GM12878 (cell line): ENCODE measurements around the gene CHP1. TPM values are rescaled to one million over a fixed set of nuclear protein-coding genes. Genes with fewer than 3 reads are reported as not detected.
A peak's percentile ranks its signal among the peaks of the same experiment; 100 is the strongest.

Experiments used
- ATAC-seq: fragments of 200-7000 bp; cut with Tn5 transposase; 3 replicates; pipeline ENCODE4 v1.9.1; 2020; ENCODE audit warnings: mild to moderate bottlenecking, moderate library complexity
- BruUV-seq: library from RNA; stranded (reverse); fragments of 400-500 nt; replicated peaks from 2 replicates; lab custom pipeline; 2021; lab: Mats Ljungman, UMichigan
- CTCF ChIA-PET: fragments of 300-600 bp; sonication (Branson Sonifier 250); formaldehyde crosslinking; extraction: SDS; loops from one replicate; lab custom pipeline; 2021; ENCODE audit warnings: inconsistent platforms; lab: Yijun Ruan, JAX
- POLR2A ChIA-PET: fragments of 350-600 bp; formaldehyde crosslinking; extraction: SDS; loops from one replicate; lab custom pipeline; 2021; ENCODE audit warnings: inconsistent platforms; lab: Charles Lee
- RAD21 ChIA-PET: fragments of 300-600 bp; sonication (Branson Sonifier 250); formaldehyde crosslinking; loops from one replicate; lab custom pipeline; 2023; ENCODE audit warnings: antibody characterized with exemption; ENCODE audit not compliant: unreplicated experiment; lab: Charles Lee
- SMC1A ChIA-PET: fragments of 300-600 bp; sonication (Branson Sonifier 250); formaldehyde crosslinking; loops from one replicate; lab custom pipeline; 2023; ENCODE audit not compliant: unreplicated experiment, uncharacterized antibody; lab: Charles Lee
- DNase-seq: peaks from one replicate; pipeline ENCODE4 v3.0.0-alpha.2; 2011; ENCODE audit warnings: low read depth, low spot score
- FAIRE-seq: peaks from 3 replicates; lab custom pipeline; 2011; peaks lifted over from hg19 to GRCh38; lab: Jason Lieb, UNC
- H2AFZ ChIP-seq: 2 replicates; pipeline ENCODE4 v1.6.0; 2011; ENCODE audit warnings: low read depth, low read length, control low read depth; ENCODE audit not compliant: control insufficient read depth
- H3K27ac ChIP-seq: 2 replicates; pipeline ENCODE4 v1.5.1; 2011; ENCODE audit warnings: control low read depth; ENCODE audit not compliant: control insufficient read depth, insufficient read depth
- H3K27me3 ChIP-seq, 2 experiments: replicated peaks in 1 of 2; 2 replicates each; pipeline versions ENCODE4 v1.6.0 to v1.6.1; 2011; ENCODE audit warnings: low read length in 1 of 2; ENCODE audit not compliant: control insufficient read depth in 2 of 2, insufficient read depth in 2 of 2
- H3K36me3 ChIP-seq, 2 experiments: 2 replicates each; pipeline ENCODE4 v1.5.1; 2011; ENCODE audit warnings: low read length in 1 of 2; ENCODE audit not compliant: control insufficient read depth in 2 of 2, insufficient read depth in 2 of 2
- H3K4me1 ChIP-seq: 2 replicates; pipeline ENCODE4 v1.6.1; 2011; ENCODE audit warnings: mild to moderate bottlenecking, low read length, moderate library complexity, mixed read lengths; ENCODE audit not compliant: control insufficient read depth, insufficient read depth
- H3K4me2 ChIP-seq: 2 replicates; pipeline ENCODE4 v1.6.0; 2011; ENCODE audit warnings: control low read depth; ENCODE audit not compliant: control insufficient read depth, insufficient read depth
- H3K4me3 ChIP-seq: fragments of 200-600 bp; sonication (generic); 2 replicates; pipeline ENCODE4 v1.5.1; 2016
- H3K79me2 ChIP-seq: 2 replicates; pipeline ENCODE4 v1.6.0; 2011; ENCODE audit warnings: low read length; ENCODE audit not compliant: control insufficient read depth, insufficient read depth
- H3K9ac ChIP-seq: 2 replicates; pipeline ENCODE4 v1.8.0; 2011; ENCODE audit warnings: low read length, control low read depth, mixed read lengths; ENCODE audit not compliant: control insufficient read depth, insufficient read depth
- H3K9me3 ChIP-seq: replicated peaks from 3 replicates; pipeline ENCODE4 v1.5.1; 2011; ENCODE audit warnings: mild to moderate bottlenecking, low read length; ENCODE audit not compliant: control insufficient read depth, insufficient read depth
- H4K20me1 ChIP-seq: 2 replicates; pipeline ENCODE4 v1.6.0; 2011; ENCODE audit not compliant: control insufficient read depth, insufficient read depth
- BHLHE40 ChIP-seq, 2 experiments: fragments of 450-650 bp in 1 of 2; IDR thresholded peaks; 2 replicates each; pipeline ENCODE4 v1.6.1; 2011 to 2017; ENCODE audit warnings: low read depth in 2 of 2, borderline replicate concordance in 1 of 2, improper control_type of control experiment in 1 of 2, low read length in 1 of 2, mild to moderate bottlenecking in 1 of 2
- CREB1 ChIP-seq: IDR thresholded peaks from 2 replicates; pipeline ENCODE4 v1.6.1; 2012; ENCODE audit warnings: low read depth, mild to moderate bottlenecking, inconsistent platforms
- NFYB ChIP-seq: IDR thresholded peaks from 2 replicates; pipeline ENCODE4 v1.6.1; 2011; ENCODE audit warnings: low read depth, mild to moderate bottlenecking, low read length, improper control_type of control experiment, moderate library complexity; ENCODE audit not compliant: insufficient read depth
- NR2C2 ChIP-seq: IDR thresholded peaks from 2 replicates; pipeline ENCODE4 v1.6.1; 2011; ENCODE audit warnings: borderline replicate concordance, low read depth; ENCODE audit not compliant: control insufficient read depth, insufficient read length
- RAD51 ChIP-seq: fragments of 450-650 bp; IDR thresholded peaks from 2 replicates; pipeline ENCODE4 v1.6.1; 2016; ENCODE audit warnings: moderate library complexity, mild to moderate bottlenecking, inconsistent platforms
- SIN3A ChIP-seq: IDR thresholded peaks from 2 replicates; pipeline ENCODE4 v1.6.1; 2012; ENCODE audit warnings: low read depth, low read length, improper control_type of control experiment
- SPI1 ChIP-seq: IDR thresholded peaks from 2 replicates; pipeline ENCODE4 v1.6.1; 2011; ENCODE audit warnings: low read depth, mild to moderate bottlenecking, low read length, moderate library complexity, borderline replicate concordance; ENCODE audit not compliant: insufficient read depth
- SREBF1 ChIP-seq: IDR thresholded peaks from 2 replicates; pipeline ENCODE4 v1.6.1; 2012; ENCODE audit warnings: mild to moderate bottlenecking, low read length
- TAF1 ChIP-seq: IDR thresholded peaks from 2 replicates; pipeline ENCODE4 v1.6.1; 2011; ENCODE audit warnings: mild to moderate bottlenecking, low read depth, low read length, borderline replicate concordance
- ZBED1 ChIP-seq: IDR thresholded peaks from 2 replicates; pipeline ENCODE4 v1.6.1; 2016; ENCODE audit warnings: borderline replicate concordance
- WGBS: methylation state at CpG from one replicate; pipeline ENCODE4 v1.1.6; 2016; ENCODE audit warnings: low lambda C conversion rate; ENCODE audit not compliant: insufficient replicate concordance, insufficient coverage; ENCODE audit errors: missing lambda C conversion rate; 5-methylcytosine and 5-hydroxymethylcytosine counted together
- in situ Hi-C: fragments of 300-500 bp; cut with MboI; formaldehyde crosslinking; loops from 9 replicates; pipeline ENCODE4 v1.14.3; 2018; ENCODE audit warnings: mixed read lengths
- intact Hi-C: fragments of 100-400 bp; cut with micrococcal nuclease; formaldehyde crosslinking; loops from one replicate; pipeline ENCODE4 v1.14.2; 2022; ENCODE audit not compliant: unreplicated experiment
- polyA plus RNA-seq, 11 experiments: library from polyadenylated mRNA; depleted of rRNA in 4 of 11; unstranded in 6 of 11; stranded (reverse) in 5 of 11; fragments of >200 nt; fragmentation: Nextera tagmentation in 4 of 11; fragmentation: Illumina TruSeq in 1 of 11; extraction: Ambion mirVana in 4 of 11; extraction: Trizol in 1 of 11; gene quantifications; 1 replicate in 1 of 11; 2 replicates in 10 of 11; pipeline versions ENCODE4 v1.2.1 to v1.2.3, GENCODE V29; 2011 to 2016; ENCODE audit warnings: inconsistent platforms in 2 of 11, missing spikeins in 2 of 11, low read depth in 1 of 11
- total RNA-seq, 4 experiments: library from RNA; depleted of rRNA in 3 of 4; stranded (reverse); fragments of >200 nt in 3 of 4; fragmentation: Illumina TruSeq in 1 of 4; extraction: Trizol in 1 of 4; gene quantifications; 2 replicates each; pipeline versions ENCODE4 v1.2.1 to v1.2.3, GENCODE V29; 2013 to 2021
- TF ChIP-seq, protein P1 (sequence below): fragments of 150-350 bp; IDR thresholded peaks from 2 replicates; pipeline ENCODE4 v1.6.1; 2016; ENCODE audit warnings: low read depth, low read length

CHP1 gene
- total and polyA plus RNA-seq, 10 of the 15 experiments (the other 5 are each of a cell fraction or from before 2014, with no cell fraction given): 25.7 to 45.9 (median 39.1) TPM

DNA sequence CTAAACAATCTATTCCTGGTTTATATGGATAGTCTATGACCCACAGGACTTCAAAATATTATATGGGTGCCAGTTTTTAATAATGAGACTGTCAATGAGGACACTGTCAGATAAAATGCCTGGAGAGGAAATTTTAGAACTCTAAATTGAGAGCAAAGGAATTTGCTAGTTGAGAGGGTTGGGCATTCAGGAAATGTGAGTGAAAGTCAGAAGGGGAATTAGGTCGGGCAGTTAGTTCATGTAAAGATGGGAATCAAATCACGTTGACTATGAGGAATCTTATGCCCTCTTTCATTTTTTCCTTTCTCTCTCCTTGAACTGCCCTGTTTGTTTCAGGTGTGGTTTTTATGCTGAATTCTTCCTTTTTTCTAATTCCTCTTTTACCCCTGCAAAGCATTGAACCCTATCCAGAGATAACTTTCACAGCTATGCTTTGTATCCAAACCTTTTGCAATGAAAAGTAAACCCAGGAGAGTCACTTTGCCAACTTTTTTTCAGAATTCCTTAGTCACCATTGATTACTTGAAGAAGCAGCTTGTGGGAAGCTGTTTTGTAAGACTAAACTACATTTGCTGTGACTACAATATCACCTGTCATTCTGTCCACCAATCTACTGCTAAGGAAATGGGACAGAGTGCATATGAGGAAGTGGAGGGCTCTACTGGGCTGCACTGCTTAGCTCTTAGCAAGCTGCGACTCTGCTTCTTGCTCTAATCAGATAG, 27.8 kb downstream of the CHP1 start:
- Histone ChIP-seq H3K27me3 (no peaks in the 10 kb centered on the region), H3K4me1 (peaks cover 12% of the 10 kb centered on the region), H3K79me2 (no peaks in the 10 kb centered on the region), H3K4me3 (no peak overlapping the region), H3K9ac (no peak overlapping the region), H3K36me3 (no peaks in the 10 kb centered on the region; a peak in 1 of 4 replicates), H3K27ac (peak overlapping the region; percentile 61), H4K20me1 (no peaks in the 10 kb centered on the region), H3K9me3 (no peaks in the 10 kb centered on the region), H3K4me2 (peak overlapping the region; percentile 54), H2AFZ (peak overlapping the region; percentile 59)
- no TSS peak for BruUV-seq
- SMC1A ChIA-PET: interaction anchor here (0.6 to 0.7 kb wide), 3 partner anchors 9 to 1847 kb away, joined by 3 read pairs; partner anchors contain the start of gene UBR1
- in situ Hi-C loops (no loop called here), intact Hi-C loops (no loop called here)
- 14% methylated on average over 3 of the region's 3 CpGs for WGBS
- FAIRE-seq (peak; percentile 84), ATAC-seq (peak; percentile 76), DNase-seq (peak; percentile 31)
- CTCF ChIA-PET: interaction anchor here (0.6 kb wide), 1 partner anchor 237 kb away, joined by 3 read pairs; no protein-coding TSS in a partner anchor
- TF ChIP-seq SREBF1 (no peak), RAD51 (peak; percentile 12; the same call in 1 of the 2 replicates), SPI1 (peak; percentile 88), BHLHE40 (IDR thresholded peaks at IDR 0.05; ENCODE audit: borderline replicate concordance in 1 of 2, low read depth in 2 of 2, low read length in 1 of 2) (no peak), SIN3A (no peak), TAF1 (peak; percentile 36; the same call in 1 of the 2 replicates), ZBED1 (no peak), CREB1 (no peak), NFYB (peak; percentile 52; the same call in 1 of the 2 replicates), NR2C2 (no peak)
- TF ChIP-seq, protein P1, sequence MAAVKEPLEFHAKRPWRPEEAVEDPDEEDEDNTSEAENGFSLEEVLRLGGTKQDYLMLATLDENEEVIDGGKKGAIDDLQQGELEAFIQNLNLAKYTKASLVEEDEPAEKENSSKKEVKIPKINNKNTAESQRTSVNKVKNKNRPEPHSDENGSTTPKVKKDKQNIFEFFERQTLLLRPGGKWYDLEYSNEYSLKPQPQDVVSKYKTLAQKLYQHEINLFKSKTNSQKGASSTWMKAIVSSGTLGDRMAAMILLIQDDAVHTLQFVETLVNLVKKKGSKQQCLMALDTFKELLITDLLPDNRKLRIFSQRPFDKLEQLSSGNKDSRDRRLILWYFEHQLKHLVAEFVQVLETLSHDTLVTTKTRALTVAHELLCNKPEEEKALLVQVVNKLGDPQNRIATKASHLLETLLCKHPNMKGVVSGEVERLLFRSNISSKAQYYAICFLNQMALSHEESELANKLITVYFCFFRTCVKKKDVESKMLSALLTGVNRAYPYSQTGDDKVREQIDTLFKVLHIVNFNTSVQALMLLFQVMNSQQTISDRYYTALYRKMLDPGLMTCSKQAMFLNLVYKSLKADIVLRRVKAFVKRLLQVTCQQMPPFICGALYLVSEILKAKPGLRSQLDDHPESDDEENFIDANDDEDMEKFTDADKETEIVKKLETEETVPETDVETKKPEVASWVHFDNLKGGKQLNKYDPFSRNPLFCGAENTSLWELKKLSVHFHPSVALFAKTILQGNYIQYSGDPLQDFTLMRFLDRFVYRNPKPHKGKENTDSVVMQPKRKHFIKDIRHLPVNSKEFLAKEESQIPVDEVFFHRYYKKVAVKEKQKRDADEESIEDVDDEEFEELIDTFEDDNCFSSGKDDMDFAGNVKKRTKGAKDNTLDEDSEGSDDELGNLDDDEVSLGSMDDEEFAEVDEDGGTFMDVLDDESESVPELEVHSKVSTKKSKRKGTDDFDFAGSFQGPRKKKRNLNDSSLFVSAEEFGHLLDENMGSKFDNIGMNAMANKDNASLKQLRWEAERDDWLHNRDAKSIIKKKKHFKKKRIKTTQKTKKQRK: no peak
- POLR2A ChIA-PET: interaction anchor here (0.6 kb wide), 1 partner anchor 20 kb away, joined by 4 read pairs; no protein-coding TSS in a partner anchor
- RAD21 ChIA-PET: interaction anchor here (0.8 kb wide), 2 partner anchors 28 to 245 kb away, joined by 3 to 6 read pairs; partner anchors contain the start of genes CHP1 and EXD1
